HepG2 (cell line): ENCODE data around the gene KMT2B. TPM values are rescaled to one million over a fixed set of nuclear protein-coding genes. Genes with fewer than 3 reads are reported as not detected.
A peak's percentile ranks its signal among the peaks of the same experiment; 100 is the strongest.

Experiments
- AKAP8 ChIP-seq: sonication (generic); formaldehyde crosslinking; IDR thresholded peaks from 2 replicates; pipeline ENCODE4 v1.5.1; 2020; ENCODE audit warnings: mild to moderate bottlenecking, missing genetic modification reagents
- CHCHD3 ChIP-seq: sonication (generic); formaldehyde crosslinking; IDR thresholded peaks from 2 replicates; pipeline ENCODE4 v1.8.0; 2022; ENCODE audit warnings: mild to moderate bottlenecking, missing genetic modification reagents, moderate library complexity
- EZH2 ChIP-seq: conservative IDR thresholded peaks from 2 replicates; pipeline ENCODE4 v1.6.1; 2012; ENCODE audit warnings: mild to moderate bottlenecking, low read depth, low read length, moderate library complexity
- HHEX ChIP-seq: IDR thresholded peaks from 2 replicates; pipeline ENCODE4 v1.6.1; 2016; ENCODE audit warnings: control low read depth
- MED1 ChIP-seq: sonication (generic); formaldehyde crosslinking; IDR thresholded peaks from 2 replicates; pipeline ENCODE4 v1.4.0; 2020; ENCODE audit warnings: missing genetic modification reagents
- MEIS2 ChIP-seq: sonication (generic); formaldehyde crosslinking; IDR thresholded peaks from 2 replicates; pipeline ENCODE4 v1.9.0; 2021; ENCODE audit warnings: mild to moderate bottlenecking, missing genetic modification reagents
- POLR2A ChIP-seq, 2 experiments: IDR thresholded peaks; 2 replicates each; pipeline ENCODE4 v1.6.1; 2011; ENCODE audit warnings: low read depth in 2 of 2, low read length in 2 of 2, mild to moderate bottlenecking in 1 of 2, moderate library complexity in 1 of 2; ENCODE audit not compliant: insufficient read depth in 1 of 2
- PTBP1 ChIP-seq: fragments of 200-400 bp; formaldehyde crosslinking; IDR thresholded peaks from 2 replicates; pipeline ENCODE4 v1.6.1; 2018; ENCODE audit warnings: low read length, low read depth; ENCODE audit not compliant: poor library complexity, severe bottlenecking
- SOX5 ChIP-seq: IDR thresholded peaks from 2 replicates; pipeline ENCODE4 v1.6.1; 2016; ENCODE audit warnings: borderline replicate concordance
- SSRP1 ChIP-seq: IDR thresholded peaks from 2 replicates; pipeline ENCODE4 v1.6.1; 2016; ENCODE audit warnings: control low read depth
- TGIF2 ChIP-seq: IDR thresholded peaks from 2 replicates; pipeline ENCODE4 v1.6.1; 2016; ENCODE audit warnings: control low read depth, missing compliant biosample characterization
- ZNF101 ChIP-seq: sonication (generic); formaldehyde crosslinking; IDR thresholded peaks from 2 replicates; pipeline ENCODE4 v1.4.0; 2020; ENCODE audit warnings: mild to moderate bottlenecking, low read depth, missing genetic modification reagents, borderline replicate concordance
- ZNF616 ChIP-seq: sonication (generic); formaldehyde crosslinking; IDR thresholded peaks from 2 replicates; pipeline ENCODE4 v1.5.0; 2020; ENCODE audit warnings: low read depth, mild to moderate bottlenecking, missing genetic modification reagents
- ZNF761 ChIP-seq: sonication (generic); formaldehyde crosslinking; conservative IDR thresholded peaks from 2 replicates; pipeline ENCODE4 v1.4.0; 2020; ENCODE audit warnings: mild to moderate bottlenecking, missing genetic modification reagents
- ZNF891 ChIP-seq: sonication (generic); formaldehyde crosslinking; IDR thresholded peaks from 2 replicates; pipeline ENCODE4 v1.5.0; 2020; ENCODE audit warnings: mild to moderate bottlenecking, missing genetic modification reagents
- polyA plus RNA-seq, 8 experiments: library from polyadenylated mRNA; depleted of rRNA in 3 of 8; stranded (reverse) in 7 of 8; unstranded in 1 of 8; fragments of >200 nt; fragmentation: Illumina TruSeq in 4 of 8; extraction: Trizol in 4 of 8; gene quantifications; 2 replicates each; pipeline versions ENCODE4 v1.2.1 to v1.2.3, GENCODE V29; 2011 to 2016; ENCODE audit warnings: low read depth in 4 of 8, missing spikeins in 1 of 8, mixed read lengths in 1 of 8; ENCODE audit not compliant: insufficient read depth in 1 of 8
- total RNA-seq, 5 experiments: library from RNA; depleted of rRNA; stranded (reverse); fragments of >200 nt; fragmentation: Illumina TruSeq; extraction: Trizol; gene quantifications; 2 replicates each; pipeline ENCODE4 v1.2.3, GENCODE V29; 2016; ENCODE audit warnings: low read depth in 1 of 5
- TF ChIP-seq, protein P1 (sequence below): sonication (generic); formaldehyde crosslinking; IDR thresholded peaks from 2 replicates; pipeline ENCODE4 v1.5.0; 2020; ENCODE audit warnings: mild to moderate bottlenecking, missing genetic modification reagents, borderline replicate concordance
- TF ChIP-seq, protein P2 (sequence below), 2 experiments: fragments of 450-650 bp in 1 of 2; sonication (generic) in 1 of 2; formaldehyde crosslinking; IDR thresholded peaks; 2 replicates each; pipeline versions ENCODE4 v1.5.0 to v1.8.0; 2020 to 2022; ENCODE audit warnings: mild to moderate bottlenecking in 1 of 2, missing genetic modification reagents in 1 of 2
- TF ChIP-seq, protein P3 (sequence below): sonication (generic); formaldehyde crosslinking; IDR thresholded peaks from 2 replicates; pipeline ENCODE4 v1.5.1; 2020; ENCODE audit warnings: missing genetic modification reagents, mild to moderate bottlenecking, borderline replicate concordance
- TF ChIP-seq, protein P4 (sequence below): IDR thresholded peaks from 2 replicates; pipeline ENCODE4 v1.6.1; 2016; ENCODE audit warnings: mild to moderate bottlenecking, missing biosample characterization, missing genetic modification reagents
- TF ChIP-seq, protein P5 (sequence below): sonication (generic); formaldehyde crosslinking; IDR thresholded peaks from 2 replicates; pipeline ENCODE4 v1.4.0; 2020; ENCODE audit warnings: missing genetic modification reagents, borderline replicate concordance

The KMT2B gene
- total and polyA plus RNA-seq, 2 of the 13 experiments (the other 11 are each of a cell fraction or from before 2014, with no cell fraction given) = 6.2 to 16.9 TPM

DNA sequence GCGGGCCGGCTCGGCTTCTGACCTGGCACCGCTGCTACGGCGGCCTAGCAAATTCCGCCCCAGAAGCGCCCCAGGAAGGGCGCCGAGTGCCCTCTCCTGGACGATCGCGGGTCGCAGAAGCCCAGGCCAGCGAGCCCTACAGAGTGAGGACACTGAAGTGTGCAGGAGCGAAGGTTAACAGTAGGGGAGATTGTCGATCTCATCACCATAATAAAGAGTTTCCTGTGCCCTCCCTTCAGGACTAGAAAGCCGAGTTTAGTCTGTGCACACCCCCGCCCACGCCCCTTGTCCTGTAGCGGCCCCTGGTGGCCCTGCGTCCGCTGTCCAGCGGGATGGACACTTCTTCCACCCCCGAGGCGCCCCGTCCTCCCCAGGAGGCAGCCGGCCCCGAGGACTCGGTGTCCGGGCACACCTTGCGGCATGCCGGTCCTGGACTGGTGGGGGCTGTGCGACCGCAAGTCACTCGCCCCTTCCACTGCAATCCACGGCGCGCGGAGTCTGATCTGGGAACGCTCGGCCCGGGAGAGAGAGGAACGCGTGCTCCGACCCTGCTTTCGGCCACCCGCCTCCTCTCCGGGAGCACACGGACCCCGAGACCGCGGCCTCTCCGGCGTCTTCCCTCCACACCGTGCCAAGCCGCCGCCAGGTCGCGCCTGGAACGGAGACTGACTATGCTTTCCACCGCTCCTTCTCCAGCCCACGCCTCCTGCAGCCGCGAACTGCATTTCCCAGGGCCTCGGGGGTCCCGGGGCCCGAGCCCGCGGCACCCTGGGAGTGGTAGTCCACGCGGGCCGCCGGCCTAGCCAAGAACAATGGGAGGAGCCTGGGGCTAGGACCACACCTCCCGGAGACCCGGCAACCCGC lies 770 bp upstream of the KMT2B start (continued):
- TF ChIP-seq, protein P1, sequence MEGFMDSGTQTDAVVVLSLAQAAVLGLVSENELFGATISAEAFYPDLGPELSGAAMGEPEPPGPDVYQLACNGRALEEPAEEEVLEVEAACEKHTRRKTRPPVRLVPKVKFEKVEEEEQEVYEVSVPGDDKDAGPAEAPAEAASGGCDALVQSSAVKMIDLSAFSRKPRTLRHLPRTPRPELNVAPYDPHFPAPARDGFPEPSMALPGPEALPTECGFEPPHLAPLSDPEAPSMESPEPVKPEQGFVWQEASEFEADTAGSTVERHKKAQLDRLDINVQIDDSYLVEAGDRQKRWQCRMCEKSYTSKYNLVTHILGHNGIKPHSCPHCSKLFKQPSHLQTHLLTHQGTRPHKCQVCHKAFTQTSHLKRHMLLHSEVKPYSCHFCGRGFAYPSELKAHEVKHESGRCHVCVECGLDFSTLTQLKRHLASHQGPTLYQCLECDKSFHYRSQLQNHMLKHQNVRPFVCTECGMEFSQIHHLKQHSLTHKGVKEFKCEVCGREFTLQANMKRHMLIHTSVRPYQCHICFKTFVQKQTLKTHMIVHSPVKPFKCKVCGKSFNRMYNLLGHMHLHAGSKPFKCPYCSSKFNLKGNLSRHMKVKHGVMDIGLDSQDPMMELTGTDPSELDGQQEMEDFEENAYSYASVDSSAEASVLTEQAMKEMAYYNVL = peak; percentile 57
- TF ChIP-seq, protein P2, sequence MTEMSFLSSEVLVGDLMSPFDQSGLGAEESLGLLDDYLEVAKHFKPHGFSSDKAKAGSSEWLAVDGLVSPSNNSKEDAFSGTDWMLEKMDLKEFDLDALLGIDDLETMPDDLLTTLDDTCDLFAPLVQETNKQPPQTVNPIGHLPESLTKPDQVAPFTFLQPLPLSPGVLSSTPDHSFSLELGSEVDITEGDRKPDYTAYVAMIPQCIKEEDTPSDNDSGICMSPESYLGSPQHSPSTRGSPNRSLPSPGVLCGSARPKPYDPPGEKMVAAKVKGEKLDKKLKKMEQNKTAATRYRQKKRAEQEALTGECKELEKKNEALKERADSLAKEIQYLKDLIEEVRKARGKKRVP (CRISPR knock-in tag; IDR thresholded peaks at IDR 0.05) = peak in 1 of 2 experiments; percentile 47; a peak in 1 of 4 replicates
- TF ChIP-seq CHCHD3 (CRISPR knock-in tag) (0 out of 2 replicates have a peak, but pooled peaks have one; percentile 68), ZNF891 (peak; percentile 3; the same call in 1 of the 2 replicates), ZNF101 (CRISPR knock-in tag) (no peak; the same call in 1 of the 2 replicates), MED1 (CRISPR knock-in tag) (peak; percentile 54), HHEX (CRISPR knock-in tag) (no peak), TGIF2 (CRISPR knock-in tag) (no peak), POLR2A (IDR thresholded peaks at IDR 0.05; ENCODE audit: insufficient read depth in 1 of 2, low read depth in 2 of 2, low read length in 2 of 2) (peak; percentile 29 to 69; a peak in 3 of 4 replicates), MEIS2 (peak; percentile 50; the same call in 1 of the 2 replicates), ZNF616 (CRISPR knock-in tag) (no peak), AKAP8 (no peak), ZNF761 (peak; percentile 56; the same call in 1 of the 2 replicates), SSRP1 (no peak), EZH2 (no peak), SOX5 (CRISPR knock-in tag) (no peak), PTBP1 (no peak)
- TF ChIP-seq, protein P3, sequence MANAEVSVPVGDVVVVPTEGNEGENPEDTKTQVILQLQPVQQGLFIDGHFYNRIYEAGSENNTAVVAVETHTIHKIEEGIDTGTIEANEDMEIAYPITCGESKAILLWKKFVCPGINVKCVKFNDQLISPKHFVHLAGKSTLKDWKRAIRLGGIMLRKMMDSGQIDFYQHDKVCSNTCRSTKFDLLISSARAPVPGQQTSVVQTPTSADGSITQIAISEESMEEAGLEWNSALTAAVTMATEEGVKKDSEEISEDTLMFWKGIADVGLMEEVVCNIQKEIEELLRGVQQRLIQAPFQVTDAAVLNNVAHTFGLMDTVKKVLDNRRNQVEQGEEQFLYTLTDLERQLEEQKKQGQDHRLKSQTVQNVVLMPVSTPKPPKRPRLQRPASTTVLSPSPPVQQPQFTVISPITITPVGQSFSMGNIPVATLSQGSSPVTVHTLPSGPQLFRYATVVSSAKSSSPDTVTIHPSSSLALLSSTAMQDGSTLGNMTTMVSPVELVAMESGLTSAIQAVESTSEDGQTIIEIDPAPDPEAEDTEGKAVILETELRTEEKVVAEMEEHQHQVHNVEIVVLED (CRISPR knock-in tag) = peak; percentile 91
- TF ChIP-seq, protein P4, sequence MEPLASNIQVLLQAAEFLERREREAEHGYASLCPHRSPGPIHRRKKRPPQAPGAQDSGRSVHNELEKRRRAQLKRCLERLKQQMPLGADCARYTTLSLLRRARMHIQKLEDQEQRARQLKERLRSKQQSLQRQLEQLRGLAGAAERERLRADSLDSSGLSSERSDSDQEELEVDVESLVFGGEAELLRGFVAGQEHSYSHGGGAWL = peak; percentile 55; the same call in 1 of the 2 replicates
- TF ChIP-seq, protein P5, sequence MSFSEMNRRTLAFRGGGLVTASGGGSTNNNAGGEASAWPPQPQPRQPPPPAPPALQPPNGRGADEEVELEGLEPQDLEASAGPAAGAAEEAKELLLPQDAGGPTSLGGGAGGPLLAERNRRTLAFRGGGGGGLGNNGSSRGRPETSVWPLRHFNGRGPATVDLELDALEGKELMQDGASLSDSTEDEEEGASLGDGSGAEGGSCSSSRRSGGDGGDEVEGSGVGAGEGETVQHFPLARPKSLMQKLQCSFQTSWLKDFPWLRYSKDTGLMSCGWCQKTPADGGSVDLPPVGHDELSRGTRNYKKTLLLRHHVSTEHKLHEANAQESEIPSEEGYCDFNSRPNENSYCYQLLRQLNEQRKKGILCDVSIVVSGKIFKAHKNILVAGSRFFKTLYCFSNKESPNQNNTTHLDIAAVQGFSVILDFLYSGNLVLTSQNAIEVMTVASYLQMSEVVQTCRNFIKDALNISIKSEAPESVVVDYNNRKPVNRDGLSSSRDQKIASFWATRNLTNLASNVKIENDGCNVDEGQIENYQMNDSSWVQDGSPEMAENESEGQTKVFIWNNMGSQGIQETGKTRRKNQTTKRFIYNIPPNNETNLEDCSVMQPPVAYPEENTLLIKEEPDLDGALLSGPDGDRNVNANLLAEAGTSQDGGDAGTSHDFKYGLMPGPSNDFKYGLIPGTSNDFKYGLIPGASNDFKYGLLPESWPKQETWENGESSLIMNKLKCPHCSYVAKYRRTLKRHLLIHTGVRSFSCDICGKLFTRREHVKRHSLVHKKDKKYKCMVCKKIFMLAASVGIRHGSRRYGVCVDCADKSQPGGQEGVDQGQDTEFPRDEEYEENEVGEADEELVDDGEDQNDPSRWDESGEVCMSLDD (CRISPR knock-in tag) = peak; percentile 71; the same call in 1 of the 2 replicates
